Type B pancreatic cell (in vitro differentiated cells): ENCODE measurements around the gene ANO10. TPM values are rescaled to one million over a fixed set of nuclear protein-coding genes. Genes with fewer than 3 reads are reported as not detected.

Source experiments
- DNase-seq: peaks from one replicate; pipeline ENCODE4 v3.0.0; 2021; ENCODE audit warnings: mixed read lengths; ENCODE audit not compliant: unreplicated experiment; ENCODE audit errors: extremely low spot score
- H3K27ac Mint-ChIP-seq: 2 replicates; pipeline ENCODE4 v1.8.0; 2021; ENCODE audit warnings: mild to moderate bottlenecking, mixed read lengths
- H3K27me3 Mint-ChIP-seq: 2 replicates; pipeline ENCODE4 v1.8.0; 2021; ENCODE audit warnings: mixed read lengths
- H3K36me3 Mint-ChIP-seq: 2 replicates; pipeline ENCODE4 v1.8.0; 2021; ENCODE audit warnings: mixed read lengths
- H3K4me1 Mint-ChIP-seq: one replicate; pipeline ENCODE4 v1.8.0; 2021; ENCODE audit warnings: mixed read lengths; ENCODE audit not compliant: unreplicated experiment
- H3K4me3 Mint-ChIP-seq: 2 replicates; pipeline ENCODE4 v1.8.0; 2021; ENCODE audit warnings: mild to moderate bottlenecking, mixed read lengths
- H3K9me3 Mint-ChIP-seq: 2 replicates; pipeline ENCODE4 v1.8.0; 2021; ENCODE audit warnings: mixed read lengths
- total RNA-seq: library from RNA; stranded (reverse); gene quantifications from 2 replicates; pipeline ENCODE4 v1.2.1, GENCODE V29; 2021; ENCODE audit warnings: low replicate concordance
- TF ChIP-seq, protein P1 (sequence below): fragments of 200-600 bp; sonication (generic); conservative IDR thresholded peaks from 2 replicates; pipeline ENCODE4 v1.5.0; 2021; ENCODE audit warnings: antibody characterized with exemption, mild to moderate bottlenecking

ANO10 gene
- total RNA-seq, 1 donor from 2014 or later: 32.5 TPM

DNA sequence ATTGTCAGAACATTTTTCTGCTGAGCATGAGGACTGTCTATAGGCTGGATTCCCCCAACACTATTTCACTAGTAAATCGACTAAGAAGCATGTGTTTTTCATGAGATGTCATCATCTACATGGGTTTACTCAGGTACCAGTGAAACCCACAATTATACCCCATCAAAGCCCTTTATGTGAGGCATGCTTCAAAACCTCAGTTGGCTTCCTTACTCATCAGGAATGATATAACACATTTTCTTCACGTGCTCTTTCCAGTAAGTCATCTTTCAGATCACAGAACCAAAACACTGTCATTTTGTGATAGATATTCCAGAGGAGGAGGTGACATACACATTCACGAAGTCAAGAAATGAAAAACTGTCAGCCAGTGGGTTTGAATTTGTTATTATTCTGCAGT is 116.5 kb downstream of the ANO10 start:
- Mint-ChIP-seq H3K27ac (no peak overlapping the region), H3K9me3 (no peaks in the 10 kb centered on the region), H3K36me3 (no peaks in the 10 kb centered on the region), H3K4me3 (no peak overlapping the region), H3K4me1 (no peaks in the 10 kb centered on the region), H3K27me3 (no peaks in the 10 kb centered on the region)
- DNase-seq: no peak
- TF ChIP-seq, protein P1, sequence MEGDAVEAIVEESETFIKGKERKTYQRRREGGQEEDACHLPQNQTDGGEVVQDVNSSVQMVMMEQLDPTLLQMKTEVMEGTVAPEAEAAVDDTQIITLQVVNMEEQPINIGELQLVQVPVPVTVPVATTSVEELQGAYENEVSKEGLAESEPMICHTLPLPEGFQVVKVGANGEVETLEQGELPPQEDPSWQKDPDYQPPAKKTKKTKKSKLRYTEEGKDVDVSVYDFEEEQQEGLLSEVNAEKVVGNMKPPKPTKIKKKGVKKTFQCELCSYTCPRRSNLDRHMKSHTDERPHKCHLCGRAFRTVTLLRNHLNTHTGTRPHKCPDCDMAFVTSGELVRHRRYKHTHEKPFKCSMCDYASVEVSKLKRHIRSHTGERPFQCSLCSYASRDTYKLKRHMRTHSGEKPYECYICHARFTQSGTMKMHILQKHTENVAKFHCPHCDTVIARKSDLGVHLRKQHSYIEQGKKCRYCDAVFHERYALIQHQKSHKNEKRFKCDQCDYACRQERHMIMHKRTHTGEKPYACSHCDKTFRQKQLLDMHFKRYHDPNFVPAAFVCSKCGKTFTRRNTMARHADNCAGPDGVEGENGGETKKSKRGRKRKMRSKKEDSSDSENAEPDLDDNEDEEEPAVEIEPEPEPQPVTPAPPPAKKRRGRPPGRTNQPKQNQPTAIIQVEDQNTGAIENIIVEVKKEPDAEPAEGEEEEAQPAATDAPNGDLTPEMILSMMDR: no peak

DNA sequence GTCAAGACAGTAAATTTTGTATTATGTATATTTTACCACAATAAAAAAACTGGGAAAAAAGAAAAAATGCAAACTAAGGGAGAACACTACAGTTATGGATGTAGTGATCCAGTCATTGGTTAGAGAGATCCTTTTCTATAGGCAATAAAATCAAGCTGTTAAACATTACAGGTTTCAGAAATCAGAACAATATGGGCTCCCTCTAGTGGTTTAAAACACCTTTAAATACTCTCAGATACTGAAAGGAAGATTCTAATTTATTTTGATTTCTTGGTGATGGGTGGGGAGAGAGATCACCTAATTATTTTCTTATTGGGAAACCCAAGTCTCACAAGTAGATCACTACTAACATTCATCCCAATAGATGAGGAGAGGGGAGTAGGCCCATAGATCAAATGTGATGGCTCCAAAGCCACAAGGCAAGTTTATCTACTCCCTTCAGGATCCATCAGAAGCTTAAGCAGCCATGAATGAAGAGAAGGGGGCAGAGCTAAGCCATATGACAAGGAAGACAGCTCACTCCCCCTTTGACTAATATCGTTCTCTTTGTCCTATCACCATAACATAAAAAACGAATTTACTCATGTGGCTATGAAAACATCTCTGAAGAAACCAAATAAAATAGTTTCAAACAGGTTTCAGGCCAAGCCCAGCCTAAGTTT is 118.6 kb downstream of the ANO10 start:
- no peak for DNase-seq
- Mint-ChIP-seq H3K36me3 (no peaks in the 10 kb centered on the region), H3K9me3 (no peaks in the 10 kb centered on the region), H3K27ac (no peak overlapping the region), H3K4me1 (no peaks in the 10 kb centered on the region), H3K27me3 (no peaks in the 10 kb centered on the region), H3K4me3 (no peak overlapping the region)
- TF ChIP-seq, protein P1: peak; percentile 79

DNA sequence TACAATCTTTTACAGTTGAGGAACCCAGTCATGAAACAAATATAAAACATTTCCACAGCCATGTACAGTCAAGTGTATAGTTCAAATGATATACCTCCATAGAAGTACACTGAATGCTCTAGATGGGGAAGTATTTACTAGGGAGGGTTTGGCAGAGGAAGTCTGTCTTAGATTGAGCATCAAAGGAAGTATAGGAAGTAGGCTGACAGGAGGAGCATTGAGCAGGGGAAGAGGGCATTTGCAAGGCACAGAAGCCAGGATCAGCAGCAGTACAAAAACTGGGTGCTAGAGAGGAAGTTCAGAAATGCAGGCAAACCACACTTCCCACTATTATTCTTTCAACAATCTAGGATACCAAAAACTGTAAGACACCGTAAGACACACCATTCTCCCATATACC is 122.6 kb downstream of the ANO10 start:
- Mint-ChIP-seq H3K27me3 (no peaks in the 10 kb centered on the region), H3K9me3 (no peaks in the 10 kb centered on the region), H3K36me3 (no peaks in the 10 kb centered on the region), H3K4me3 (no peak overlapping the region), H3K4me1 (peaks cover 8% of the 10 kb centered on the region), H3K27ac (no peak overlapping the region)
- TF ChIP-seq, protein P1: no peak
- DNase-seq: no peak

DNA sequence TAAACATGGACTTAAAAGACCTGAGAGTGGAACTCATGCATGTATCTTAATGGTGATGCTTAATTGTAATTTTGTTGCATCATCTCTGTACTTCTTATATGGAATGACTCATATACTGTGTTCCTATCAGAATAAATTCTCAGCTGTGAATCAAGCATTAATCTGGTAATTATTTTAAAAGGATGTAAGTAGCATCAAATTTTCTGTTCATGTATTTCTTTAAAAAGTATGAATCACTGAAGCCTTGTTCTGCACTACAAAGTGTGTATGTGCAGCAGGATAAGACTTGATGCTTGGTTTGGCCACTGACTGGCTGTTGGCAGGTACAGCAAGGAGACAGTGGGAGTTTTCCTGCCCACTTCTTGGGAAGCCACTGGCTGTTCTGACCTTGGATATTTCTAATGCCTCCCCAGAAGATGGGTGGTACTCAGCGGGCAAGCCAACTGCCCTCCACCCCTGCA is 123.9 kb downstream of the ANO10 start:
- H3K36me3 Mint-ChIP-seq: no peaks in the 10 kb centered on the region

DNA sequence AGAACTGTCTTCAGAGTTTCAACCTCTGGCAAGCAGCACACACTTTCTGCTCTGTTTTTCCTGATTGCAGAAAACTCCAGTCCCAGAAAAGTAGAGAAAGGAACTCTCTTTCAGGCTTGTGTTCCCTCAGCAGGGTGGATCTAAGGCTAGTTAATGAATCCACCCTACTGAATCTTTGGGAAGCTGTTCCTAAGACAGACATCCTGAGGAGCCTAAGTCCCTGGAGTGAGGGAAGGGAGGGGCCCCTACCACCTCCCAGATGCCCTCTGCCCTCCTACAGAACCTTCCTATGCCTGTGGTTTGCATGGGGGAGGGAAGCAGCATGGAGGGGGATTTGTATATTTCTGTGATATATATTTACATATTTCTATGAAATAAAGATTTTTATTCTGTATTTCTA is 124.4 kb downstream of the ANO10 start:
- no peak for DNase-seq
- no peak overlapping the region for H3K4me3 Mint-ChIP-seq
- H3K36me3 Mint-ChIP-seq: no peaks in the 10 kb centered on the region
- H3K27ac Mint-ChIP-seq: no peak overlapping the region
- TF ChIP-seq, protein P1: no peak
- H3K9me3 Mint-ChIP-seq: no peaks in the 10 kb centered on the region
- H3K27me3 Mint-ChIP-seq: no peaks in the 10 kb centered on the region
- peaks cover 8% of the 10 kb centered on the region for H3K4me1 Mint-ChIP-seq

More for the DNA sequence above, 123.9 kb downstream of the ANO10 start:
- no peak for DNase-seq
- no peaks in the 10 kb centered on the region for H3K9me3 Mint-ChIP-seq
- H3K4me3 Mint-ChIP-seq: no peak overlapping the region
- no peaks in the 10 kb centered on the region for H3K27me3 Mint-ChIP-seq
- peaks cover 8% of the 10 kb centered on the region for H3K4me1 Mint-ChIP-seq
- TF ChIP-seq, protein P1: no peak
- no peak overlapping the region for H3K27ac Mint-ChIP-seq
